Neuronal stem cell (in vitro differentiated cells): ENCODE data around the gene SPTLC3. TPM values are rescaled to one million over a fixed set of nuclear protein-coding genes. Genes with fewer than 3 reads are reported as not detected.

Source experiments
- DNase-seq: peaks from one replicate; pipeline ENCODE4 v3.0.0-alpha.2; 2013; ENCODE audit warnings: low spot score
- H2AFZ ChIP-seq: one replicate; pipeline ENCODE4 v1.6.1; 2013; ENCODE audit warnings: mild to moderate bottlenecking, low read length, inconsistent platforms
- H2AK5ac ChIP-seq: 2 replicates; pipeline ENCODE4 v1.6.1; 2013; ENCODE audit warnings: low read depth, mild to moderate bottlenecking, inconsistent platforms, low read length, moderate library complexity, mixed read lengths
- H2BK120ac ChIP-seq: 2 replicates; pipeline ENCODE4 v1.6.1; 2013; ENCODE audit warnings: low read depth, mild to moderate bottlenecking, inconsistent platforms, low read length, moderate library complexity, mixed read lengths
- H2BK12ac ChIP-seq: one replicate; pipeline ENCODE4 v1.6.1; 2013; ENCODE audit warnings: low read length, inconsistent platforms
- H2BK15ac ChIP-seq: 2 replicates; pipeline ENCODE4 v1.6.1; 2013; ENCODE audit warnings: mild to moderate bottlenecking, low read length, inconsistent platforms, mixed read lengths
- H2BK5ac ChIP-seq: one replicate; pipeline ENCODE4 v1.6.1; 2013; ENCODE audit warnings: inconsistent platforms, mild to moderate bottlenecking, low read length, moderate library complexity
- H3K14ac ChIP-seq: one replicate; pipeline ENCODE4 v1.6.1; 2013; ENCODE audit warnings: low read length, inconsistent platforms
- H3K18ac ChIP-seq: 2 replicates; pipeline ENCODE4 v1.6.1; 2013; ENCODE audit warnings: low read length, inconsistent platforms
- H3K23ac ChIP-seq: 2 replicates; pipeline ENCODE4 v1.6.1; 2013; ENCODE audit warnings: low read depth, mild to moderate bottlenecking, mixed read lengths, low read length, inconsistent platforms; ENCODE audit not compliant: poor library complexity
- H3K27ac ChIP-seq: replicated peaks from 3 replicates; pipeline ENCODE4 v1.5.1; 2013; ENCODE audit warnings: low read length, inconsistent platforms
- H3K27me3 ChIP-seq, 3 experiments: 2 replicates each; pipeline ENCODE4 v1.6.1; 2013; ENCODE audit warnings: low read length in 3 of 3, mild to moderate bottlenecking in 2 of 3, inconsistent platforms in 1 of 3, low read depth in 1 of 3, mixed read lengths in 1 of 3, moderate library complexity in 1 of 3; ENCODE audit not compliant: control insufficient read depth in 3 of 3, insufficient read depth in 3 of 3
- H3K36me3 ChIP-seq, 2 donors: replicated peaks in 1 of 2; 2 replicates each; pipeline ENCODE4 v1.6.1; 2013; ENCODE audit warnings: low read length in 2 of 2; ENCODE audit not compliant: control insufficient read depth in 2 of 2, insufficient read depth in 2 of 2
- H3K4ac ChIP-seq: 2 replicates; pipeline ENCODE4 v1.6.1; 2013; ENCODE audit warnings: inconsistent platforms, mild to moderate bottlenecking, low read length, moderate library complexity
- H3K4me1 ChIP-seq, 2 donors: 1 replicate in 1 of 2; 2 replicates in 1 of 2; pipeline ENCODE4 v1.6.1; 2013; ENCODE audit warnings: low read length in 2 of 2, low read depth in 1 of 2; ENCODE audit not compliant: control insufficient read depth in 2 of 2, insufficient read depth in 1 of 2
- H3K4me2 ChIP-seq: one replicate; pipeline ENCODE4 v1.6.1; 2013; ENCODE audit warnings: mild to moderate bottlenecking, low read length, inconsistent platforms; ENCODE audit not compliant: insufficient read depth, poor library complexity, severe bottlenecking
- H3K4me3 ChIP-seq, 2 donors: 2 replicates each; pipeline ENCODE4 v1.5.1; 2013; ENCODE audit warnings: low read length in 2 of 2, mild to moderate bottlenecking in 2 of 2, inconsistent platforms in 1 of 2, moderate library complexity in 1 of 2
- H3K79me1 ChIP-seq: one replicate; pipeline ENCODE4 v1.6.1; 2013; ENCODE audit warnings: low read depth, mild to moderate bottlenecking, inconsistent platforms, low read length, moderate library complexity
- H3K9ac ChIP-seq: one replicate; pipeline ENCODE4 v1.6.1; 2013; ENCODE audit warnings: mild to moderate bottlenecking, low read depth, low read length, inconsistent platforms; ENCODE audit not compliant: poor library complexity
- H3K9me3 ChIP-seq, 2 donors: replicated peaks in 1 of 2; 2 replicates each; pipeline versions ENCODE3 to v1.6.1; 2013; ENCODE audit warnings: low read length in 2 of 2, mild to moderate bottlenecking in 2 of 2, inconsistent platforms in 1 of 2, low read depth in 1 of 2, mixed read lengths in 1 of 2, moderate library complexity in 1 of 2; ENCODE audit not compliant: control insufficient read depth in 2 of 2, insufficient read depth in 1 of 2
- H4K8ac ChIP-seq: one replicate; pipeline ENCODE4 v1.6.1; 2013; ENCODE audit warnings: low read depth, mild to moderate bottlenecking, inconsistent platforms, low read length, moderate library complexity
- H4K91ac ChIP-seq: one replicate; pipeline ENCODE4 v1.6.1; 2013; ENCODE audit warnings: low read length, low read depth, mild to moderate bottlenecking, inconsistent platforms; ENCODE audit not compliant: poor library complexity
- WGBS, 2 donors: extraction: QIAGEN DNeasy Blood & Tissue Kit; methylation state at CpG; one replicate each; pipeline ENCODE4 v1.1.7; 2013; ENCODE audit warnings: missing lambda C conversion rate in 2 of 2, mixed read lengths in 1 of 2; ENCODE audit not compliant: insufficient read length in 2 of 2, insufficient replicate concordance in 1 of 2; ENCODE audit errors: extremely low coverage in 2 of 2; 5-methylcytosine and 5-hydroxymethylcytosine counted together
- polyA plus RNA-seq, 2 experiments: library from polyadenylated mRNA; stranded (reverse); fragments of 200-250 nt; gene quantifications; one replicate each; pipeline ENCODE4 v1.2.3, GENCODE V29; 2013

The SPTLC3 gene
- 1.3 TPM for polyA plus RNA-seq (2013, experiment 1 of 2)
- 1.3 TPM for polyA plus RNA-seq (2013, experiment 2 of 2)

- Histone ChIP-seq H3K4me2 (peak within 1 kb of the TSS; percentile 35), H2BK12ac (no peak within 1 kb of the TSS), H3K14ac (no peak within 1 kb of the TSS), H3K18ac (no peak within 1 kb of the TSS), H4K8ac (no peak within 1 kb of the TSS), H3K79me1 (no peaks in the 10 kb centered on the region), H3K4me1 (peaks cover 10 to 40% of the 10 kb centered on the region in 2 donors), H4K91ac (no peak within 1 kb of the TSS), H3K27me3 (no peaks in the 10 kb centered on the region), H3K36me3 (no peaks in the 10 kb centered on the region), H3K23ac (no peak within 1 kb of the TSS), H3K4me3 (peak within 1 kb of the TSS in 1 of 2 donors; percentile 41), H2AFZ (peak within 1 kb of the TSS; percentile 77), H2AK5ac (no peak within 1 kb of the TSS), H2BK120ac (no peak within 1 kb of the TSS), H3K9ac (no peak within 1 kb of the TSS), H2BK5ac (no peak within 1 kb of the TSS), H3K9me3 (no peaks in the 10 kb centered on the region), H2BK15ac (no peak within 1 kb of the TSS), H3K27ac (no peak within 1 kb of the TSS), H3K4ac (no peak within 1 kb of the TSS)
- no CpG with 5 or more reads among the region's 9 CpGs for WGBS, 2 donors
- DNase-seq: no peak
Measured at GRCh38 chr20:13008761-13009681, at the start of gene SPTLC3. Gene SPTLC3 (plus strand): TSS chr20:13008972. CDS start chr20:13009268, 296 bp downstream.

GRCh38 chr20:12961725-12962124 is 47.0 kb upstream of the SPTLC3 start:
- Histone ChIP-seq H3K27me3 (no peaks in the 10 kb centered on the region), H3K14ac (no peak overlapping the region), H3K4ac (no peak overlapping the region), H3K36me3 (no peaks in the 10 kb centered on the region), H3K18ac (no peak overlapping the region), H2AK5ac (no peak overlapping the region), H4K8ac (no peak overlapping the region), H3K4me3 (no peak overlapping the region), H2BK120ac (no peak overlapping the region), H2BK15ac (no peak overlapping the region), H2AFZ (no peak overlapping the region), H2BK12ac (no peak overlapping the region), H3K79me1 (no peaks in the 10 kb centered on the region), H3K9ac (no peak overlapping the region), H3K9me3 (no peaks in the 10 kb centered on the region), H2BK5ac (no peak overlapping the region), H3K27ac (no peak overlapping the region), H3K4me2 (no peak overlapping the region), H3K4me1 (peaks cover 9 to 10% of the 10 kb centered on the region in 2 donors), H3K23ac (no peak overlapping the region), H4K91ac (no peak overlapping the region)
- no CpG with 5 or more reads among the region's 4 CpGs for WGBS, 2 donors
- DNase-seq: no peak

DNA sequence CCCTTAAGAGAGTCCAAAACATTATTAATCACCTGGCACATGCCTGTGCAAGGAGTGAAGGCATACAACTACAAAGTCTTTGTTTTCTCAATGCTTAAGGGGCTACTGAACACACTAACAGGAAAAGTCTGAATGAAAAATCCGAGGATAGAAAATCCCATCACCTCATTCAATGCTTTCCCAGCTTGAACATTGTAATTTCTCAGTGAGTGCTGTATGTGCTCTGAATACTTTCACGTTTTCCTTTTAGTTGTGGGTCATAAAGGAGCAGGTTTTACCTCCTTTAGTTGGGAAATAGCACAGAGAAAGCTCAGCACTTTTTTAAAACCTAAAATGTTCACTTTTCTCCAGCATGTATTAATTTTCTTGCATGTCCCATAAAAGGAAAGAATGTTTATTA is 45.9 kb upstream of the SPTLC3 start:
- Histone ChIP-seq H3K4me1 (peaks cover 9 to 10% of the 10 kb centered on the region in 2 donors), H2BK120ac (no peak overlapping the region), H4K91ac (no peak overlapping the region), H2AK5ac (no peak overlapping the region), H3K9ac (no peak overlapping the region), H2BK12ac (no peak overlapping the region), H3K4ac (no peak overlapping the region), H3K4me2 (no peak overlapping the region), H3K14ac (no peak overlapping the region), H3K27me3 (no peaks in the 10 kb centered on the region), H4K8ac (no peak overlapping the region), H3K23ac (no peak overlapping the region), H3K36me3 (no peaks in the 10 kb centered on the region), H3K79me1 (no peaks in the 10 kb centered on the region), H3K18ac (no peak overlapping the region), H3K27ac (no peak overlapping the region), H2BK15ac (no peak overlapping the region), H3K9me3 (no peaks in the 10 kb centered on the region), H2BK5ac (no peak overlapping the region), H3K4me3 (no peak overlapping the region), H2AFZ (no peak overlapping the region)
- no peak for DNase-seq
- WGBS, 2 donors: no CpG with 5 or more reads among the region's 2 CpGs

GRCh38 chr20:12963416-12963815 is 45.4 kb upstream of the SPTLC3 start:
- no peak for DNase-seq
- Histone ChIP-seq H3K27me3 (no peaks in the 10 kb centered on the region), H2BK15ac (no peak overlapping the region), H3K27ac (no peak overlapping the region), H2BK120ac (no peak overlapping the region), H3K4ac (no peak overlapping the region), H3K79me1 (no peaks in the 10 kb centered on the region), H3K9ac (no peak overlapping the region), H4K8ac (no peak overlapping the region), H2BK12ac (no peak overlapping the region), H2AFZ (no peak overlapping the region), H3K18ac (no peak overlapping the region), H4K91ac (no peak overlapping the region), H3K4me3 (no peak overlapping the region), H3K23ac (no peak overlapping the region), H3K14ac (no peak overlapping the region), H3K36me3 (no peaks in the 10 kb centered on the region), H3K4me1 (peaks cover 9 to 10% of the 10 kb centered on the region in 2 donors), H3K9me3 (no peaks in the 10 kb centered on the region), H2AK5ac (no peak overlapping the region), H3K4me2 (no peak overlapping the region), H2BK5ac (no peak overlapping the region)
- WGBS, 2 donors: no CpG with 5 or more reads among the region's 3 CpGs
